RPMI7951 (cell line): Measurements from ENCODE around the gene OR10H2. TPM values are rescaled to one million over a fixed set of nuclear protein-coding genes. Genes with fewer than 3 reads are reported as not detected.
"Not testable (repeated sequence)": the region's sequence is repeated elsewhere in the genome, so short reads cannot be mapped to it uniquely, and the experiment has no call there.

Experiments used
- DNase-seq: peaks from one replicate; pipeline ENCODE4 v3.0.0-alpha.2; 2012; ENCODE audit warnings: low read depth
- total RNA-seq: library from RNA; depleted of rRNA; stranded (reverse); fragments of >200 nt; shearing (Covaris generic); gene quantifications from 2 replicates; pipeline ENCODE4 v1.2.3, GENCODE V29; 2014; rRNA removed

Gene OR10H2
- total RNA-seq: not detected in 2 replicates

GRCh38 chr19:15727724-15728123, at the start of gene OR10H2:
TSS of gene OR10H2 (plus strand) at chr19:15728024. CDS start at chr19:15728044, 20 bp downstream.
- DNase-seq: no peak

DNA sequence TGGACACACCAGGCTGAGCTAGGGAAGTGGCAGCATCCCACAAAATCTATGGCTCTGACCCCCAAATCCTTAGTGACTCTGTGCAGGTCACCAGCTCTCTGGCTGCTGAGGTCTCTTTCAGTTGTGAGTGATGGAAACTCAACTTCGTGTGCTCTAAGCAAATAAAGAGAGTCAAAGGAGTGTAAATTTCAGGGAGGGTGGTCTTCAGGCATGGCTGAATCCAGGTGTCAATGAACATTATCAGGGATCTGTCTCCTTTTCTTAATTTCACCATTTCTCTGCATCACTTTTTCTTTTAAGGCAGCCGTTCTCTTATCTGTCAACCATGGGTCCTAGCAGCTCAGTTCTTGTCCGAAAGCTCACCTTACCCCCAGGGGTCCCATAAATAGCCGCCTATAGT, 48.7 kb upstream of the OR10H2 start:
- no peak for DNase-seq

GRCh38 chr19:15679865-15680264, 48.0 kb upstream of the OR10H2 start:
- not testable (repeated sequence) for DNase-seq

DNA sequence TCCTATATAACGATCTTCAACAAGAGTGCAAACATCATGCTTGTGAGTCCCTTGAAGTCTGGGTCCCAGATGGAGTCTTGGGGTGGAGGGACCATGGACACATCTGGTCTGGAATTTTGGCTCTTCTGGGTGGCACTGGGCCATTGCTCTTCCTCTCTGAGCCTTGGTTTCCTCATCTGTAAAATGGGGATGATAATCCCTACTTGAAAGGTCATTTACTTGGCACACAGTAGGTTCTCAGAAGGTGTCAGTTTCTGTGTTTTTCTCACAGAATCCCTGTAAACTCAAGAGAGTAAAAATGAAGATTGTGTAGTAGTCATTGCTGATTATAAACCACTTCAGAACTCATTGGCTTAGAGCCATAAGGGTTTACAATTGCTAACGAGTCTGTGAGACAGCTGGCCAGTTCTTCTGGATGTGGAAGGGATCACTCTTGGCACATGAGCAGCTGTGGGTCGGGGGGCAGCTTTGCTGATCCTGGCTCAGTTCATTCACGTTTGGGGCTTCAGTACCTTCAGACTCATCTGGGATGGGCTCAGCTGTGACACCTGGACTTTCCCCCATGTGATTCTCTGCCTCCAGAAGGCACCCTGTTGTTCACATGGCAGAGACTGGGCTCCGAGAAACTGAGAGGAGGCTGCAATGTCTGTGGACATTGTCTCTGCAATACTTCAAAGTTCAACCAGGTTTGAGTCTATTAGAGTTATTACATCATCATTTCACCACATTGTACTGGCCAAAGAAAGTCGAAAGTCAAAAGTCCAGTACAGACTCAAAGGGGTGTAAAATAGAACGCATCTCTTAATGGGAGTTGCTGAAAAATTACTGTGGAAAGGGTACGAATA, 47.1 kb upstream of the OR10H2 start:
- DNase-seq: no peak

- DNase-seq: no peak
Observed at GRCh38 chr19:15683411-15683810, 44.4 kb upstream of the OR10H2 start.

GRCh38 chr19:15684828-15685227, 43.0 kb upstream of the OR10H2 start:
- DNase-seq: no peak

DNA sequence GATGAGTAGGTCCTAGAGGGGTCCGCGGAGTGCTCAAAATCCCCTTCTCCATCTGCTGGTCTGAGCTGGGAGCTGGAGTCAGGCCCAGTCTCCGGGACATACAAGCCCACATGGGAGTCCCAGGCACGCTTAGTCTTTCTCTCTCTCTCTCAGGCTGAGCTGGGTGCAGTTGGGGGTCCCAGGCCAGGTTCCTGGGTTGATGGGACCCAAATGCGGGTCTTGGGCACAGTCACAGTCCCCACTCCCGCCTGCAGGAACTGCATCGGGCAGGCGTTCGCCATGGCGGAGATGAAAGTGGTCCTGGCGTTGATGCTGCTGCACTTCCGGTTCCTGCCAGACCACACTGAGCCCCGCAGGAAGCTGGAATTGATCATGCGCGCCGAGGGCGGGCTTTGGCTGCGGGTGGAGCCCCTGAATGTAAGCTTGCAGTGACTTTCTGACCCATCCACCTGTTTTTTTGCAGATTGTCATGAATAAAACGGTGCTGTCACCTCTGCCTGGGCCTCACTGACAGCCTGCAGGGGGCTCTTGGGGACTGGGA, 31.1 kb upstream of the OR10H2 start:
- no peak for DNase-seq

- no peak for DNase-seq
Observed at GRCh38 chr19:15701757-15702533, 25.9 kb upstream of the OR10H2 start.

DNA sequence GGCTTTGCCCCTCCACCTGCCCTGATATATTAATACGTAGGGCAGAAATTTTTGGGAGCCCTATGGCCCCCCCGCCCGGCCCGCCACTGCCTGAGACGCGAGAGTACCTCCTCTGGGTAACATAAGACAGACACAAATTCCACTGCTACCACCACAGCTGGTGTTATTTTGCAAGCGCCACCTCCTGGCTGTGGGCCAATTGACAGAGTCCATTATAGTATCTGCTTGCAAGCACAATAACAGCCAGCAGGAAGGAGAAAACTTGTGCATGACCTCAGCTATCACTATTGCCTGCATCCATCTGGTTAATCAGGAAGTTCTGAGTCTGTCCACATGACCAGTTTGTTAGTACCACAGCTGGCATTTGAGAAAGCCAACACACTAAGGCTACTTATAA, 25.3 kb upstream of the OR10H2 start:
- peak; percentile 76 for DNase-seq

DNA sequence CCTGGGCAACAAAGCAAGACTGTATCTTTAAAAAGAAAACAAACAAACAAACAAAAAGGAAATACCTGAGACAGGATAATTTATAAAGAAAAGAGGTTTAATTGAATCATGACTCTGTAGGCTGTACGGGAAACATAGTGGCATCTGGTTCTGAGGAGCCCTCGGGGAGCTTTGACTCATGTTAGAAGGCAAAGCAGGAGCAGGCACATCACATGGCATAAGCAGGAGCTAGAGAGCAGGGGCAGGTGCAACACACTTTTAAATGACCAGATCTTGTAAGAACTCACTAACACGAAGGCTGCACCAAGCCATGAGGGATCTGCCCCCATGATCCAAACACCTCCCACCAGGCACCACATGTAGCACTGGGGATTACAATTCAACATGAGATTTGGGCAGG, 13.2 kb upstream of the OR10H2 start:
- DNase-seq: no peak

DNA sequence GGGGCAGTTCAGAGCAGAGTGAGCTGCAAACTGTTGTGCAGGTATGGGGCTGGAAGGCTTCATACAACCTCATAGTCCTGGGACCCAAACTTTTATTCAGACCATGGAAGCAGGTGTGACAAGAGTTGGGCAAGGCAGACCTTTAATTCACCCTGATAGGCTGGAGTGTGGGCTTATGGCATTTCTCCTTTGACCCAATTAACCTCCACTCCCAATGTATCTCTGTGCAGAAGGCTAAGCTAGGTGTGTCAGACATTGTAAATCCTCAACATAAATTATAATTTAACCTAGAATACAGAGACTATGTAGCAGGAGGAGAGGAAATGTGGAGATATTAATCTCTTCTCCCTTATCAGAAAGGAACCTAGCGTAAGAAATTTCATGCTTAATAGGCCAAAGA, 12.2 kb upstream of the OR10H2 start:
- DNase-seq: no peak

GRCh38 chr19:15717809-15718208, 10.0 kb upstream of the OR10H2 start:
- no peak for DNase-seq

- DNase-seq: no peak
Observed at GRCh38 chr19:15721268-15721667, 6.6 kb upstream of the OR10H2 start.

DNA sequence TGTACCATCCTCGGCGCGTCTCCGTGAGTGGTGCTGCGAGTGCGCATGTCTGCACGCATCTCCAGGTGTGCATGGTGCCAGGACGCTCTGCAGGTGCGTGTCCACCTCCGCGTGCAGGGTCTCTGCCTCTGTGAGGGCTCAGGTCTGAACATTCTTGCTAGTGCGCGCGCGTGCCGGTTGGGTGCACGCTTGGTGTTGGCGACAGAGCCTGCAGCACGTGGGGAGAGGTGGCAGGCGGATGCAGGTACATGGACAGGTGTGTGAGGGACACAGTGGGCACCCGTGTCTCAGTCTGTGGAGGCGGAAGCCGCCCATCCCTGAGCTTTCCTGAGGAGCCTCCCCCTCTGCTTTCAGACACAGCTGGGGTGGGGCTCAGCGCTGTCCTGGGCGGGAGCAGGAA, 4.9 kb upstream of the OR10H2 start:
- DNase-seq: no peak

GRCh38 chr19:15730538-15730937, 2.7 kb downstream of the OR10H2 start:
- DNase-seq: no peak

- DNase-seq: no peak
Observed at GRCh38 chr19:15732388-15732787, 4.6 kb downstream of the OR10H2 start.

DNA sequence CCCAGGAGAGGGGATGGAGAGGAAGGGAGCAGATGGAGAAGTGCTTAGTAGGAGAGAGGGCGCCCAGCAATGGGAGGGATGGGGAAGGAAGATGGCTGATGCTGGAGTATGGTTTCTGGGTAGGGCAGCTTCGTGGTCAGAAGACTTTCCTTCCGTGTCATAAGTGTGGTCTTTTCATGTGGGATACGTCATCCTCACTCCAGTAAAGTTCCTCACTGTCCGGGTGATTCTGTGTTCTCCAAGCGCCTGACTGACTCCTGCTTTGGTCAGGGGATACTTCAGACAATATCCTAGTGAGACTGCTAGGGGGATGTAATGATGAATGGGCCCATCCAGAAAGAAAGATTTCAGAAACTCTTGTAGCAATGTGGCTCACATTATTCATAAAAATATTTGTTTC, 6.1 kb downstream of the OR10H2 start:
- DNase-seq: no peak

GRCh38 chr19:15737722-15738121, 9.9 kb downstream of the OR10H2 start, which contains the start of gene OR10H3:
TSS of gene OR10H3 (plus strand) at chr19:15737985. CDS start at chr19:15741393, 3,408 bp downstream.
- no peak for DNase-seq

- no peak for DNase-seq
Observed at GRCh38 chr19:15740785-15741184, 13.0 kb downstream of the OR10H2 start.

GRCh38 chr19:15748239-15748638, 20.4 kb downstream of the OR10H2 start:
- no peak for DNase-seq

GRCh38 chr19:15758379-15758778, 30.6 kb downstream of the OR10H2 start:
- no peak for DNase-seq

DNA sequence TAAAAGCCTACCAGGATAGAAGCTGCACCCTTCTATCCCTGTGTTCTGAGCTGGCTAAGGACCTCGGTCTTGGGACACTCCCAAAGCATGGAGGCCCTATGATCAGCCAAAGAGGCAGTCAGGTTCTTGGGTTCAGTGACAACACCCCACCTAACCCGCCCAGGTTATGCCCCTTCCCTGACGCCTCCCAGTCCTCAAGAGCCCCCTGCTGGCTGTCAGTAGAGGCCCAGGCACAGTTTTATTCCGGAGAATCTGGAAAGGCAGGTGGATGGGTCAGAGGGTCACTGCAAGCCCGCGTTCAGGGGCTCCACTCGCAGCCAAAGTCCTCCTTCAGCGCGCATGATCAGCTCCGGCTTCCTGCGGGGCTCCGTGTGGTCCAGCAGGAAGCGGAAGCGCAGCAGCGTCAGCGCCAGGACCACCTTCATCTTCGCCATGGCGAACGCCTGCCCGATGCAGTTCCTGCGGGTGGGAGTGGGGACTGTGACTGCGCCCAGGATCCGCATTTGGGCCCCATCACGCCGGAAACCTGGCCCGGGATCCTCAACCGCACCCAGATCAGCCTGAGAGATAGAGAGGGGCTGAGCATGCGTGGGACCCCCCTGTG, 32.2 kb downstream of the OR10H2 start:
- no peak for DNase-seq
